GM23338 (cell line): ENCODE data around the gene NR2C1. TPM values are rescaled to one million over a fixed set of nuclear protein-coding genes. Genes with fewer than 3 reads are reported as not detected.
A peak's percentile ranks its signal among the peaks of the same experiment; 100 is the strongest.

ENCODE experiments used
- ATAC-seq: fragments of 200-7000 bp; cut with Tn5 transposase; 3 replicates; pipeline ENCODE4 v1.9.1; 2020
- DNase-seq: peaks from one replicate; pipeline ENCODE4 v3.0.0-alpha.2; 2015; ENCODE audit warnings: low spot score
- H2AFZ ChIP-seq: fragments of 200-600 bp; sonication (generic); 2 replicates; pipeline ENCODE4 v1.8.0; 2016; ENCODE audit warnings: antibody characterized with exemption, mild to moderate bottlenecking, moderate library complexity
- H3F3A ChIP-seq: fragments of 200-600 bp; sonication (generic); replicated peaks from 2 replicates; pipeline ENCODE4 v1.8.0; 2017; ENCODE audit warnings: antibody characterized with exemption, mixed run types, low read depth
- H3K27ac ChIP-seq: fragments of 200-600 bp; sonication (generic); 2 replicates; pipeline ENCODE4 v1.6.1; 2016; ENCODE audit warnings: low read depth
- H3K27me3 ChIP-seq: fragments of 200-600 bp; sonication (generic); 2 replicates; pipeline ENCODE4 v1.8.0; 2016; ENCODE audit warnings: mild to moderate bottlenecking, mixed run types, moderate library complexity; ENCODE audit not compliant: insufficient read depth
- H3K36me3 ChIP-seq: fragments of 200-600 bp; sonication (generic); 2 replicates; pipeline ENCODE4 v1.8.0; 2016; ENCODE audit warnings: mild to moderate bottlenecking; ENCODE audit not compliant: insufficient read depth
- H3K4me1 ChIP-seq: fragments of 200-600 bp; sonication (generic); 2 replicates; pipeline ENCODE4 v1.8.0; 2016; ENCODE audit warnings: mild to moderate bottlenecking, moderate library complexity; ENCODE audit not compliant: insufficient read depth
- H3K4me2 ChIP-seq: fragments of 200-600 bp; sonication (generic); 2 replicates; pipeline ENCODE4 v1.7.1; 2017; ENCODE audit warnings: mixed run types
- H3K4me3 ChIP-seq: fragments of 200-600 bp; sonication (generic); 2 replicates; pipeline ENCODE4 v1.6.1; 2016; ENCODE audit warnings: mixed run types
- H3K79me2 ChIP-seq: fragments of 200-600 bp; sonication (generic); replicated peaks from 2 replicates; pipeline ENCODE4 v1.8.0; 2017; ENCODE audit warnings: mild to moderate bottlenecking; ENCODE audit not compliant: insufficient read depth
- H3K9me2 ChIP-seq: fragments of 200-600 bp; sonication (generic); 2 replicates; pipeline ENCODE4 v1.8.0; 2017; ENCODE audit not compliant: insufficient read depth
- H4K20me1 ChIP-seq: fragments of 200-600 bp; sonication (generic); replicated peaks from 2 replicates; pipeline ENCODE4 v1.8.0; 2017; ENCODE audit warnings: mild to moderate bottlenecking; ENCODE audit not compliant: insufficient read depth
- H3K27ac Mint-ChIP-seq: 2 replicates; pipeline ENCODE4 v1.8.0; 2020; ENCODE audit warnings: inconsistent platforms, mild to moderate bottlenecking, moderate library complexity, mixed read lengths
- H3K27me3 Mint-ChIP-seq: 3 replicates; pipeline ENCODE4 v1.8.0; 2022; ENCODE audit warnings: low read depth, mild to moderate bottlenecking, moderate library complexity, mixed read lengths, inconsistent platforms; ENCODE audit not compliant: insufficient read depth, poor library complexity
- H3K36me3 Mint-ChIP-seq: 3 replicates; pipeline ENCODE4 v1.8.0; 2021; ENCODE audit warnings: low read depth, mild to moderate bottlenecking, inconsistent platforms, moderate library complexity, mixed read lengths
- H3K4me1 Mint-ChIP-seq: 3 replicates; pipeline ENCODE4 v1.8.0; 2020; ENCODE audit warnings: mild to moderate bottlenecking, inconsistent platforms, mixed read lengths
- H3K4me3 Mint-ChIP-seq: 3 replicates; pipeline ENCODE4 v1.8.0; 2021; ENCODE audit warnings: moderate library complexity, mild to moderate bottlenecking, inconsistent platforms, mixed read lengths
- H3K9me3 Mint-ChIP-seq: 3 replicates; pipeline ENCODE4 v1.8.0; 2020; ENCODE audit warnings: moderate library complexity, mild to moderate bottlenecking, inconsistent platforms, mixed read lengths
- CREB1 ChIP-seq: fragments of 250-450 bp; sonication (Bioruptor Pico); IDR thresholded peaks from 2 replicates; pipeline ENCODE4 v1.5.0; 2020; ENCODE audit warnings: low read depth, mild to moderate bottlenecking, moderate library complexity
- ETS1 ChIP-seq: IDR thresholded peaks from 2 replicates; pipeline ENCODE4 v1.6.1; 2016; ENCODE audit warnings: antibody characterized with exemption
- EZH2 ChIP-seq: fragments of 200-600 bp; sonication (generic); IDR thresholded peaks from one replicate; pipeline ENCODE4 v1.8.0; 2017; ENCODE audit warnings: antibody characterized with exemption, mild to moderate bottlenecking, low read depth; ENCODE audit not compliant: unreplicated experiment
- EZH2phosphoT487 ChIP-seq: fragments of 200-600 bp; sonication (generic); IDR thresholded peaks from one replicate; pipeline ENCODE4 v1.8.1; 2018; ENCODE audit warnings: antibody characterized with exemption; ENCODE audit not compliant: unreplicated experiment
- JUNB ChIP-seq: IDR thresholded peaks from one replicate; pipeline ENCODE4 v1.6.1; 2016; ENCODE audit warnings: antibody characterized with exemption; ENCODE audit not compliant: unreplicated experiment
- NANOG ChIP-seq: IDR thresholded peaks from 2 replicates; pipeline ENCODE4 v1.6.1; 2016; ENCODE audit warnings: antibody characterized with exemption, borderline replicate concordance
- POLR2AphosphoS5 ChIP-seq: IDR thresholded peaks from 2 replicates; pipeline ENCODE4 v1.6.1; 2016; ENCODE audit warnings: antibody characterized with exemption, low read depth
- STAT1 ChIP-seq: IDR thresholded peaks from one replicate; pipeline ENCODE4 v1.6.1; 2016; ENCODE audit warnings: antibody characterized with exemption; ENCODE audit not compliant: unreplicated experiment
- ZNF114 ChIP-seq: fragments of 250-450 bp; sonication (Bioruptor Pico); IDR thresholded peaks from 2 replicates; pipeline ENCODE4 v1.5.0; 2020; ENCODE audit warnings: mild to moderate bottlenecking, moderate library complexity
- ZNF331 ChIP-seq: fragments of 250-450 bp; sonication (Bioruptor Pico); IDR thresholded peaks from 2 replicates; pipeline ENCODE4 v1.5.0; 2020; ENCODE audit warnings: low read depth, mild to moderate bottlenecking, moderate library complexity
- polyA plus RNA-seq: library from polyadenylated mRNA; unstranded; fragments of >200 nt; fragmentation: Nextera tagmentation; extraction: Ambion mirVana; gene quantifications from 2 replicates; pipeline ENCODE4 v1.2.1, GENCODE V29; 2016
- total RNA-seq: library from RNA; depleted of rRNA; stranded (reverse); fragments of >200 nt; shearing (Covaris generic); gene quantifications from 2 replicates; pipeline ENCODE4 v1.2.3, GENCODE V29; 2014
- TF ChIP-seq, protein P1 (sequence below): IDR thresholded peaks from one replicate; pipeline ENCODE4 v1.6.1; 2018; ENCODE audit warnings: antibody characterized with exemption; ENCODE audit not compliant: unreplicated experiment
- TF ChIP-seq, protein P2 (sequence below): fragments of 250-450 bp; sonication (Bioruptor Pico); IDR thresholded peaks from 2 replicates; pipeline ENCODE4 v1.5.0; 2020; ENCODE audit warnings: mild to moderate bottlenecking, moderate library complexity
- TF ChIP-seq, protein P3 (sequence below), 2 experiments: fragments of 200-600 bp in 1 of 2; sonication (generic) in 1 of 2; conservative IDR thresholded peaks; 2 replicates each; pipeline versions ENCODE4 v1.5.1 to v1.6.1; 2016 to 2017; ENCODE audit warnings: antibody characterized with exemption in 2 of 2, low read depth in 2 of 2, mild to moderate bottlenecking in 2 of 2, moderate library complexity in 1 of 2

Gene NR2C1
- total and polyA plus RNA-seq, 2 experiments from 2014 or later, result 41.1 to 45.3 TPM

DNA sequence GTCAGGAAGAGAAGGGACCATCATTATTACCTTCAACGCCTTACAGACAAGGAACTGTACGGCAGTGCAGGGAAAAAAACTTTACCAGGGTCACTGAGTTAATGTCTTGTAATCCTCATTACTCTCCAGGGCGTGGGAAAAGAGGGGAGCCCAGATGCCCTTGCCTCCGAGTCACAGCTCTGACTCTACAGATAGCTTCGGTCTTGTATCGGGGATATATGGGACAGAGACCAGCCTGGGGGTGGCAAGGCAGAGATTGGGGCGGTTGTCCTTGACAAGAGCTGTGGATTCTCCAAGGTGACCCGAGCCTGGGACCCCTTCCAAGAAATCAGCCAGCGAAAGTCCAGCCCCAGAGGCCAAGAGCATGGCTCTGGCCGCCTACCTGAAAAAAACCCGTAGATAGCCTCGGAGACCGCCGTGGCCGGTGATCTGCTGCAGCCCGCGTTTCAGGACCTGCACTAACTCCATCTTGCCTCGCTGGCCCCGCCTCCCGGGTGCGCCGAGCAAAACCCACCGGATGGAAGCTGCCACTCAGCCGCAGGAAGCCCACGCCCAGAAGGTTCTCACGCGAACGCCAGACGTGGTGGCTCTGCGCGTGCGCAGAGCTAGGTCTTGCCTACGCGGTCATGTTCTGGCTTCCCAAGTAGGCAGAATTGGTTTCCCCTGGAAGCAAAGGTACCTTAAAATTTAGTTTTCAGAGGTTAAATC, 70.1 kb downstream of the NR2C1 start, which contains the start of gene NDUFA12:
NDUFA12 (minus strand) TSS at position 485 of the 708 bp plus-strand sequence; CDS start at position 468, 17 bp downstream.
- peaks cover 5% of the 10 kb centered on the region; the same call in 1 of the 2 replicates for H3K36me3 ChIP-seq
- H3K27ac Mint-ChIP-seq, result peak within 1 kb of the TSS; percentile 96
- peak within 1 kb of the TSS; percentile 80 for H3K4me3 ChIP-seq
- H3K4me1 ChIP-seq, result no peaks in the 10 kb centered on the region
- H3K27me3 Mint-ChIP-seq, result peaks cover 9% of the 10 kb centered on the region
- H3K9me2 ChIP-seq, result no peaks in the 10 kb centered on the region
- DNase-seq (peak; percentile 96), ATAC-seq (peak; percentile 99)
- H3K4me3 Mint-ChIP-seq, result peak within 1 kb of the TSS; percentile 97
- peaks cover 4% of the 10 kb centered on the region for H3K4me1 Mint-ChIP-seq
- H3K36me3 Mint-ChIP-seq, result peaks cover 7% of the 10 kb centered on the region; the same call in 2 of the 3 replicates
- H3K27ac ChIP-seq, result peak within 1 kb of the TSS; percentile 72
- H3K79me2 ChIP-seq, result peaks cover 38% of the 10 kb centered on the region
- H3K4me2 ChIP-seq, result peak within 1 kb of the TSS; percentile 83
- H3F3A ChIP-seq, result no peaks in the 10 kb centered on the region
- peaks cover 7% of the 10 kb centered on the region; the same call in 2 of the 3 replicates for H3K9me3 Mint-ChIP-seq
- no peaks in the 10 kb centered on the region; the same call in 1 of the 2 replicates for H4K20me1 ChIP-seq
- no peaks in the 10 kb centered on the region for H3K27me3 ChIP-seq
- H2AFZ ChIP-seq, result peak within 1 kb of the TSS; percentile 77
- no peak for TF ChIP-seq EZH2phosphoT487
- TF ChIP-seq EZH2, result no peak
- TF ChIP-seq NANOG, result no peak
- TF ChIP-seq ZNF114 (CRISPR knock-in tag), result no peak
- no peak for TF ChIP-seq JUNB
- TF ChIP-seq ETS1, result peak; percentile 61
- peak; percentile 45; the same call in 1 of the 2 replicates for TF ChIP-seq CREB1
- TF ChIP-seq, protein P1, sequence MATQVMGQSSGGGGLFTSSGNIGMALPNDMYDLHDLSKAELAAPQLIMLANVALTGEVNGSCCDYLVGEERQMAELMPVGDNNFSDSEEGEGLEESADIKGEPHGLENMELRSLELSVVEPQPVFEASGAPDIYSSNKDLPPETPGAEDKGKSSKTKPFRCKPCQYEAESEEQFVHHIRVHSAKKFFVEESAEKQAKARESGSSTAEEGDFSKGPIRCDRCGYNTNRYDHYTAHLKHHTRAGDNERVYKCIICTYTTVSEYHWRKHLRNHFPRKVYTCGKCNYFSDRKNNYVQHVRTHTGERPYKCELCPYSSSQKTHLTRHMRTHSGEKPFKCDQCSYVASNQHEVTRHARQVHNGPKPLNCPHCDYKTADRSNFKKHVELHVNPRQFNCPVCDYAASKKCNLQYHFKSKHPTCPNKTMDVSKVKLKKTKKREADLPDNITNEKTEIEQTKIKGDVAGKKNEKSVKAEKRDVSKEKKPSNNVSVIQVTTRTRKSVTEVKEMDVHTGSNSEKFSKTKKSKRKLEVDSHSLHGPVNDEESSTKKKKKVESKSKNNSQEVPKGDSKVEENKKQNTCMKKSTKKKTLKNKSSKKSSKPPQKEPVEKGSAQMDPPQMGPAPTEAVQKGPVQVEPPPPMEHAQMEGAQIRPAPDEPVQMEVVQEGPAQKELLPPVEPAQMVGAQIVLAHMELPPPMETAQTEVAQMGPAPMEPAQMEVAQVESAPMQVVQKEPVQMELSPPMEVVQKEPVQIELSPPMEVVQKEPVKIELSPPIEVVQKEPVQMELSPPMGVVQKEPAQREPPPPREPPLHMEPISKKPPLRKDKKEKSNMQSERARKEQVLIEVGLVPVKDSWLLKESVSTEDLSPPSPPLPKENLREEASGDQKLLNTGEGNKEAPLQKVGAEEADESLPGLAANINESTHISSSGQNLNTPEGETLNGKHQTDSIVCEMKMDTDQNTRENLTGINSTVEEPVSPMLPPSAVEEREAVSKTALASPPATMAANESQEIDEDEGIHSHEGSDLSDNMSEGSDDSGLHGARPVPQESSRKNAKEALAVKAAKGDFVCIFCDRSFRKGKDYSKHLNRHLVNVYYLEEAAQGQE, result no peak
- no peak for TF ChIP-seq STAT1
- TF ChIP-seq ZNF331 (CRISPR knock-in tag), result no peak
- TF ChIP-seq, protein P2, sequence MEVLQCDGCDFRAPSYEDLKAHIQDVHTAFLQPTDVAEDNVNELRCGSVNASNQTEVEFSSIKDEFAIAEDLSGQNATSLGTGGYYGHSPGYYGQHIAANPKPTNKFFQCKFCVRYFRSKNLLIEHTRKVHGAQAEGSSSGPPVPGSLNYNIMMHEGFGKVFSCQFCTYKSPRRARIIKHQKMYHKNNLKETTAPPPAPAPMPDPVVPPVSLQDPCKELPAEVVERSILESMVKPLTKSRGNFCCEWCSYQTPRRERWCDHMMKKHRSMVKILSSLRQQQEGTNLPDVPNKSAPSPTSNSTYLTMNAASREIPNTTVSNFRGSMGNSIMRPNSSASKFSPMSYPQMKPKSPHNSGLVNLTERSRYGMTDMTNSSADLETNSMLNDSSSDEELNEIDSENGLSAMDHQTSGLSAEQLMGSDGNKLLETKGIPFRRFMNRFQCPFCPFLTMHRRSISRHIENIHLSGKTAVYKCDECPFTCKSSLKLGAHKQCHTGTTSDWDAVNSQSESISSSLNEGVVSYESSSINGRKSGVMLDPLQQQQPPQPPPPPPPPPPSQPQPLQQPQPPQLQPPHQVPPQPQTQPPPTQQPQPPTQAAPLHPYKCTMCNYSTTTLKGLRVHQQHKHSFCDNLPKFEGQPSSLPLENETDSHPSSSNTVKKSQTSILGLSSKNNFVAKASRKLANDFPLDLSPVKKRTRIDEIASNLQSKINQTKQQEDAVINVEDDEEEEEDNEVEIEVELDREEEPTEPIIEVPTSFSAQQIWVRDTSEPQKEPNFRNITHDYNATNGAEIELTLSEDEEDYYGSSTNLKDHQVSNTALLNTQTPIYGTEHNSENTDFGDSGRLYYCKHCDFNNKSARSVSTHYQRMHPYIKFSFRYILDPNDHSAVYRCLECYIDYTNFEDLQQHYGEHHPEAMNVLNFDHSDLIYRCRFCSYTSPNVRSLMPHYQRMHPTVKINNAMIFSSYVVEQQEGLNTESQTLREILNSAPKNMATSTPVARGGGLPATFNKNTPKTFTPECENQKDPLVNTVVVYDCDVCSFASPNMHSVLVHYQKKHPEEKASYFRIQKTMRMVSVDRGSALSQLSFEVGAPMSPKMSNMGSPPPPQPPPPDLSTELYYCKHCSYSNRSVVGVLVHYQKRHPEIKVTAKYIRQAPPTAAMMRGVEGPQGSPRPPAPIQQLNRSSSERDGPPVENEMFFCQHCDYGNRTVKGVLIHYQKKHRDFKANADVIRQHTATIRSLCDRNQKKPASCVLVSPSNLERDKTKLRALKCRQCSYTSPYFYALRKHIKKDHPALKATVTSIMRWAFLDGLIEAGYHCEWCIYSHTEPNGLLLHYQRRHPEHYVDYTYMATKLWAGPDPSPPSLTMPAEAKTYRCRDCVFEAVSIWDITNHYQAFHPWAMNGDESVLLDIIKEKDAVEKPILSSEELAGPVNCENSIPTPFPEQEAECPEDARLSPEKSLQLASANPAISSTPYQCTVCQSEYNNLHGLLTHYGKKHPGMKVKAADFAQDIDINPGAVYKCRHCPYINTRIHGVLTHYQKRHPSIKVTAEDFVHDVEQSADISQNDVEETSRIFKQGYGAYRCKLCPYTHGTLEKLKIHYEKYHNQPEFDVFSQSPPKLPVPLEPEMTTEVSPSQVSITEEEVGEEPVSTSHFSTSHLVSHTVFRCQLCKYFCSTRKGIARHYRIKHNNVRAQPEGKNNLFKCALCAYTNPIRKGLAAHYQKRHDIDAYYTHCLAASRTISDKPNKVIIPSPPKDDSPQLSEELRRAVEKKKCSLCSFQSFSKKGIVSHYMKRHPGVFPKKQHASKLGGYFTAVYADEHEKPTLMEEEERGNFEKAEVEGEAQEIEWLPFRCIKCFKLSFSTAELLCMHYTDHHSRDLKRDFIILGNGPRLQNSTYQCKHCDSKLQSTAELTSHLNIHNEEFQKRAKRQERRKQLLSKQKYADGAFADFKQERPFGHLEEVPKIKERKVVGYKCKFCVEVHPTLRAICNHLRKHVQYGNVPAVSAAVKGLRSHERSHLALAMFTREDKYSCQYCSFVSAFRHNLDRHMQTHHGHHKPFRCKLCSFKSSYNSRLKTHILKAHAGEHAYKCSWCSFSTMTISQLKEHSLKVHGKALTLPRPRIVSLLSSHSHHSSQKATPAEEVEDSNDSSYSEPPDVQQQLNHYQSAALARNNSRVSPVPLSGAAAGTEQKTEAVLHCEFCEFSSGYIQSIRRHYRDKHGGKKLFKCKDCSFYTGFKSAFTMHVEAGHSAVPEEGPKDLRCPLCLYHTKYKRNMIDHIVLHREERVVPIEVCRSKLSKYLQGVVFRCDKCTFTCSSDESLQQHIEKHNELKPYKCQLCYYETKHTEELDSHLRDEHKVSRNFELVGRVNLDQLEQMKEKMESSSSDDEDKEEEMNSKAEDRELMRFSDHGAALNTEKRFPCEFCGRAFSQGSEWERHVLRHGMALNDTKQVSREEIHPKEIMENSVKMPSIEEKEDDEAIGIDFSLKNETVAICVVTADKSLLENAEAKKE, result no peak
- TF ChIP-seq, protein P3, sequence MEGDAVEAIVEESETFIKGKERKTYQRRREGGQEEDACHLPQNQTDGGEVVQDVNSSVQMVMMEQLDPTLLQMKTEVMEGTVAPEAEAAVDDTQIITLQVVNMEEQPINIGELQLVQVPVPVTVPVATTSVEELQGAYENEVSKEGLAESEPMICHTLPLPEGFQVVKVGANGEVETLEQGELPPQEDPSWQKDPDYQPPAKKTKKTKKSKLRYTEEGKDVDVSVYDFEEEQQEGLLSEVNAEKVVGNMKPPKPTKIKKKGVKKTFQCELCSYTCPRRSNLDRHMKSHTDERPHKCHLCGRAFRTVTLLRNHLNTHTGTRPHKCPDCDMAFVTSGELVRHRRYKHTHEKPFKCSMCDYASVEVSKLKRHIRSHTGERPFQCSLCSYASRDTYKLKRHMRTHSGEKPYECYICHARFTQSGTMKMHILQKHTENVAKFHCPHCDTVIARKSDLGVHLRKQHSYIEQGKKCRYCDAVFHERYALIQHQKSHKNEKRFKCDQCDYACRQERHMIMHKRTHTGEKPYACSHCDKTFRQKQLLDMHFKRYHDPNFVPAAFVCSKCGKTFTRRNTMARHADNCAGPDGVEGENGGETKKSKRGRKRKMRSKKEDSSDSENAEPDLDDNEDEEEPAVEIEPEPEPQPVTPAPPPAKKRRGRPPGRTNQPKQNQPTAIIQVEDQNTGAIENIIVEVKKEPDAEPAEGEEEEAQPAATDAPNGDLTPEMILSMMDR (conservative IDR thresholded peaks at IDR 0.05; ENCODE audit: low read depth in 2 of 2), result no peak
- peak; percentile 97 for TF ChIP-seq POLR2AphosphoS5
